K562 (cell line): ENCODE data around the gene ITGAX. TPM values are rescaled to one million over a fixed set of nuclear protein-coding genes. Genes with fewer than 3 reads are reported as not detected.

ENCODE experiments used
- ATAC-seq: fragments of 200-7000 bp; cut with Tn5 transposase; 3 replicates; pipeline ENCODE4 v1.9.1; 2020; ENCODE audit warnings: moderate library complexity
- BruUV-seq: library from RNA; stranded (reverse); fragments of 400-500 nt; replicated peaks from 2 replicates; lab custom pipeline; 2021; lab: Mats Ljungman, UMichigan
- CTCF ChIA-PET: fragments of 300-600 bp; formaldehyde crosslinking; extraction: SDS; loops from one replicate; lab custom pipeline; 2021; ENCODE audit warnings: low intra/inter-chr PET ratio; lab: Yijun Ruan, JAX
- POLR2A ChIA-PET: fragments of 300-600, 350-650 bp; sonication (Branson Sonifier 250); formaldehyde crosslinking; extraction: SDS; loops from one replicate; lab custom pipeline; 2021; ENCODE audit warnings: antibody characterized with exemption, inconsistent platforms; lab: Yijun Ruan, JAX
- DNase-seq, 4 experiments: peaks; one replicate each; pipeline versions ENCODE4 v3.0.0 to v3.0.0-alpha.2; 2011 to 2018; ENCODE audit warnings: low spot score in 3 of 4, mixed read lengths in 3 of 4; ENCODE audit errors: extremely low read depth in 1 of 4
- FAIRE-seq: peaks from 2 replicates; lab custom pipeline; 2011; peaks lifted over from hg19 to GRCh38; lab: Jason Lieb, UNC
- H2AFZ ChIP-seq: 2 replicates; pipeline ENCODE4 v1.6.0; 2011; ENCODE audit warnings: low read depth, low read length, control low read depth, inconsistent platforms
- H3K27ac ChIP-seq: fragments of 200-600 bp; 3 replicates; pipeline ENCODE4 v1.8.0; 2011; ENCODE audit warnings: low read depth, mild to moderate bottlenecking, control low read depth, inconsistent platforms, low read length, moderate library complexity, mixed read lengths; ENCODE audit errors: extremely low read depth
- H3K27me3 ChIP-seq, 2 experiments: fragments of 300-600 bp in 1 of 2; 2 replicates in 1 of 2; 3 replicates in 1 of 2; pipeline versions ENCODE4 v1.6.0 to v1.8.0; 2011; ENCODE audit warnings: inconsistent platforms in 2 of 2, low read length in 2 of 2, mild to moderate bottlenecking in 1 of 2, mixed read lengths in 1 of 2, moderate library complexity in 1 of 2; ENCODE audit not compliant: control insufficient read depth in 2 of 2, insufficient read depth in 2 of 2
- H3K36me3 ChIP-seq: fragments of 300-600 bp; 3 replicates; pipeline ENCODE4 v1.8.0; 2011; ENCODE audit warnings: mild to moderate bottlenecking, low read length, inconsistent platforms; ENCODE audit not compliant: control insufficient read depth, insufficient read depth
- H3K4me1 ChIP-seq, 2 experiments: fragments of 200-600 bp in 1 of 2; replicated peaks in 1 of 2; 2 replicates in 1 of 2; 3 replicates in 1 of 2; pipeline versions ENCODE4 v1.5.1 to v1.8.0; 2011; ENCODE audit warnings: inconsistent platforms in 2 of 2, low read length in 2 of 2, mild to moderate bottlenecking in 1 of 2, mixed read lengths in 1 of 2, moderate library complexity in 1 of 2; ENCODE audit not compliant: control insufficient read depth in 2 of 2, insufficient read depth in 2 of 2
- H3K4me2 ChIP-seq: 2 replicates; pipeline ENCODE4 v1.6.1; 2011; ENCODE audit warnings: low read length, control low read depth, inconsistent platforms, mixed read lengths; ENCODE audit not compliant: insufficient read depth
- H3K4me3 ChIP-seq: fragments of 200-600 bp; sonication (generic), shearing (Covaris generic); 2 replicates; pipeline ENCODE4 v1.5.1; 2016; ENCODE audit warnings: control low read depth, inconsistent platforms
- H3K79me2 ChIP-seq: fragments of 200-600 bp; 3 replicates; pipeline ENCODE4 v1.8.0; 2011; ENCODE audit warnings: low read length, inconsistent platforms; ENCODE audit not compliant: control insufficient read depth, insufficient read depth
- H3K9ac ChIP-seq, 2 experiments: 2 replicates each; pipeline versions ENCODE4 v1.6.0 to v1.6.1; 2011; ENCODE audit warnings: low read depth in 2 of 2, low read length in 2 of 2, control low read depth in 1 of 2, inconsistent platforms in 1 of 2, mild to moderate bottlenecking in 1 of 2, mixed read lengths in 1 of 2; ENCODE audit not compliant: insufficient read depth in 1 of 2
- H3K9me1 ChIP-seq: one replicate; pipeline ENCODE4 v1.6.0; 2011; ENCODE audit warnings: inconsistent platforms, mild to moderate bottlenecking, low read length, moderate library complexity; ENCODE audit not compliant: control insufficient read depth, insufficient read depth
- H3K9me3 ChIP-seq: replicated peaks from 2 replicates; pipeline ENCODE4 v1.5.1; 2011; ENCODE audit warnings: low read depth, low read length, inconsistent platforms; ENCODE audit not compliant: control insufficient read depth, insufficient read depth
- H4K20me1 ChIP-seq: replicated peaks from 2 replicates; pipeline ENCODE4 v1.6.1; 2011; ENCODE audit warnings: low read length, inconsistent platforms, mixed read lengths; ENCODE audit not compliant: control insufficient read depth, insufficient read depth
- CEBPB ChIP-seq: fragments of 450-650 bp; IDR thresholded peaks from 2 replicates; pipeline ENCODE4 v1.6.1; 2016; ENCODE audit warnings: missing genetic modification characterization, missing compliant biosample characterization
- CTCF ChIP-seq, 3 experiments: IDR thresholded peaks in 2 of 3; conservative IDR thresholded peaks in 1 of 3; 2 replicates each; pipeline ENCODE4 v1.5.1; 2011 to 2012; ENCODE audit warnings: low read length in 3 of 3, mild to moderate bottlenecking in 3 of 3, control low read depth in 2 of 3, improper control_type of control experiment in 1 of 3, inconsistent platforms in 1 of 3, low read depth in 1 of 3, mixed read lengths in 1 of 3, moderate library complexity in 1 of 3; ENCODE audit not compliant: insufficient read depth in 2 of 3
- DACH1 ChIP-seq: fragments of 450-650 bp; IDR thresholded peaks from 2 replicates; pipeline ENCODE4 v1.6.1; 2018; ENCODE audit not compliant: partially characterized antibody
- JUND ChIP-seq, 2 experiments: IDR thresholded peaks; 2 replicates in 1 of 2; 3 replicates in 1 of 2; pipeline ENCODE4 v1.6.1; 2011; ENCODE audit warnings: borderline replicate concordance in 2 of 2, low read depth in 2 of 2, low read length in 2 of 2, improper control_type of control experiment in 1 of 2, missing biosample characterization in 1 of 2, missing genetic modification characterization in 1 of 2, missing genetic modification reagents in 1 of 2
- MTA2 ChIP-seq: fragments of 450-650 bp; IDR thresholded peaks from 2 replicates; pipeline ENCODE4 v1.6.1; 2016; ENCODE audit warnings: low read depth
- NCOA2 ChIP-seq, 2 experiments: fragments of 450-650 bp; IDR thresholded peaks; 2 replicates each; pipeline ENCODE4 v1.6.1; 2018; ENCODE audit warnings: mild to moderate bottlenecking in 2 of 2, moderate library complexity in 1 of 2; ENCODE audit not compliant: partially characterized antibody in 2 of 2
- STAG1 ChIP-seq: sonication (generic); formaldehyde crosslinking; IDR thresholded peaks from 2 replicates; pipeline ENCODE4 v1.5.0; 2020; ENCODE audit warnings: missing genetic modification reagents, borderline replicate concordance
- TFAP4 ChIP-seq: sonication (generic); formaldehyde crosslinking; IDR thresholded peaks from 2 replicates; pipeline ENCODE4 v1.8.0; 2022; ENCODE audit warnings: missing genetic modification reagents, mild to moderate bottlenecking, moderate library complexity, borderline replicate concordance
- XRCC5 ChIP-seq: fragments of 200-400 bp; formaldehyde crosslinking; IDR thresholded peaks from 2 replicates; pipeline ENCODE4 v1.6.1; 2017; ENCODE audit warnings: low read depth, mild to moderate bottlenecking, low read length
- YY1 ChIP-seq, 3 experiments: IDR thresholded peaks; 2 replicates each; pipeline ENCODE4 v1.6.1; 2011; ENCODE audit warnings: low read length in 2 of 3, mild to moderate bottlenecking in 2 of 3, moderate library complexity in 2 of 3, borderline replicate concordance in 1 of 3, control low read depth in 1 of 3, low read depth in 1 of 3; ENCODE audit not compliant: insufficient read depth in 3 of 3, insufficient replicate concordance in 2 of 3, control insufficient read depth in 1 of 3, insufficient read length in 1 of 3; ENCODE audit errors: extremely low read depth in 1 of 3
- ZNF316 ChIP-seq: fragments of 450-650 bp; IDR thresholded peaks from 2 replicates; pipeline ENCODE4 v1.6.1; 2016
- ZNF507 ChIP-seq: conservative IDR thresholded peaks from 2 replicates; pipeline ENCODE4 v1.6.1; 2017; ENCODE audit warnings: missing genetic modification characterization, missing compliant biosample characterization
- ZNF589 ChIP-seq: fragments of 200-800 bp; sonication (Bioruptor generic); IDR thresholded peaks from 2 replicates; pipeline ENCODE4 v1.6.1; 2016; ENCODE audit warnings: low read depth, missing genetic modification characterization, missing compliant biosample characterization
- WGBS: fragments of 100-300 bp; shearing (Covaris generic); methylation state at CpG from one replicate; pipeline ENCODE4 v1.1.6; 2016; ENCODE audit warnings: low coverage, mixed read lengths; ENCODE audit not compliant: insufficient coverage; ENCODE audit errors: missing lambda C conversion rate; 5-methylcytosine and 5-hydroxymethylcytosine counted together
- in situ Hi-C: fragments of 300-500 bp; cut with MboI; formaldehyde crosslinking; loops from 4 replicates; pipeline ENCODE4 v1.15.0; 2018; ENCODE audit warnings: inconsistent platforms, mixed read lengths
- intact Hi-C: fragments of 100-400 bp; cut with micrococcal nuclease; formaldehyde crosslinking; loops from 2 replicates; pipeline ENCODE4 v1.14.2; 2022
- polyA plus RNA-seq, 8 experiments: library from polyadenylated mRNA; depleted of rRNA in 4 of 8; stranded (reverse) in 5 of 8; unstranded in 3 of 8; fragments of >200 nt; fragmentation: Nextera tagmentation in 2 of 8; fragmentation: Illumina TruSeq in 1 of 8; extraction: Ambion mirVana in 2 of 8; extraction: Trizol in 1 of 8; gene quantifications; 2 replicates each; pipeline versions ENCODE4 v1.2.1 to v1.2.3, GENCODE V29; 2011 to 2014; ENCODE audit warnings: inconsistent platforms in 1 of 8, missing spikeins in 1 of 8
- total RNA-seq, 7 experiments: library from RNA; depleted of rRNA in 6 of 7; stranded (reverse); fragments of >200 nt in 6 of 7; fragmentation: Illumina TruSeq in 2 of 7; extraction: Trizol in 2 of 7; gene quantifications; 2 replicates each; pipeline versions ENCODE4 v1.2.1 to v1.2.3, GENCODE V29; 2011 to 2021; ENCODE audit warnings: low replicate concordance in 1 of 7
- TF ChIP-seq, protein P1 (sequence below): sonication (generic); formaldehyde crosslinking; IDR thresholded peaks from 2 replicates; pipeline ENCODE4 v1.8.1; 2023; ENCODE audit warnings: mild to moderate bottlenecking, missing genetic modification reagents

Gene ITGAX
- total and polyA plus RNA-seq, 9 of the 15 experiments (the other 6 are each of a cell fraction or from before 2014, with no cell fraction given), result 0.03 to 0.58 (median 0.14) TPM

DNA sequence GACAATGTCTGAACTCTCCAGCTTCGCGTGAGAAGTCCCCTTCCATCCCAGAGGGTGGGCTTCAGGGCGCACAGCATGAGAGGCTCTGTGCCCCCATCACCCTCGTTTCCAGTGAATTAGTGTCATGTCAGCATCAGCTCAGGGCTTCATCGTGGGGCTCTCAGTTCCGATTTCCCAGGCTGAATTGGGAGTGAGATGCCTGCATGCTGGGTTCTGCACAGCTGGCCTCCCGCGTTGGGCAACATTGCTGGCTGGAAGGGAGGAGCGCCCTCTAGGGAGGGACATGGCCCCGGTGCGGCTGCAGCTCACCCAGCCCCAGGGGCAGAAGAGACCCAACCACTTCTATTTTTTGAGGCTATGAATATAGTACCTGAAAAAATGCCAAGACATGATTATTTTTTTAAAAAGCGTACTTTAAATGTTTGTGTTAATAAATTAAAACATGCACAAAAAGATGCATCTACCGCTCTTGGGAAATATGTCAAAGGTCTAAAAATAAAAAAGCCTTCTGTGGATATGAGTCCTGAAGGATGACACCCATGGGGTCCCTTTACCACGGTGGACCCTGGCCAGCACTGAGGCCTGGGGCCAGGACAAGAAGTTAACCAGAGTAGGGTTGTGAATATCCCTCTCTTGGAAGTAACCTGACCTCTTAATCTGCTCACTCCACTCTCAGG, 27.6 kb downstream of the ITGAX start:
- Histone ChIP-seq H3K4me2 (no peak overlapping the region), H3K36me3 (no peaks in the 10 kb centered on the region), H3K4me1 (peaks cover 0 to 5% of the 10 kb centered on the region in 2 experiments; a peak in 2 of 5 replicates), H3K4me3 (no peak overlapping the region), H2AFZ (no peak overlapping the region), H3K9me3 (no peaks in the 10 kb centered on the region), H3K9ac (no peak overlapping the region), H3K27ac (no peak overlapping the region), H3K79me2 (no peaks in the 10 kb centered on the region), H3K9me1 (no peaks in the 10 kb centered on the region), H4K20me1 (no peaks in the 10 kb centered on the region), H3K27me3 (peaks cover 3 to 34% of the 10 kb centered on the region in 2 experiments; a peak in 4 of 5 replicates)
- WGBS, result 18% methylated on average over 14 of the region's 14 CpGs
- DNase-seq (peak; percentile 71 to 82 (median 72)), FAIRE-seq (peak; percentile 84), ATAC-seq (peak; percentile 96)
- BruUV-seq, result no TSS peak
- POLR2A ChIA-PET, result interaction anchor here (0.6 to 1.9 kb wide), 8 partner anchors 9 to 326 kb away, joined by 3 to 10 read pairs (median 4); partner anchors contain the start of gene FUS
- intact Hi-C loops, result loop anchor here (5.0 to 10.0 kb wide), 4 partner anchors 62 to 492 kb away; partner anchors contain the start of genes PYCARD, ZNF267 and ZNF843
- CTCF ChIA-PET, result interaction anchor here (0.6 to 1.7 kb wide), 3 partner anchors 397 to 499 kb away, joined by 3 to 15 read pairs (median 3); partner anchors contain the start of gene HSD3B7
- in situ Hi-C loops, result loop anchor here (10.0 kb wide), 1 partner anchor 312 kb away; no protein-coding TSS in a partner anchor
- TF ChIP-seq XRCC5 (0 out of 2 replicates have a peak, but pooled peaks have one; percentile 45), YY1 (IDR thresholded peaks at IDR 0.05; ENCODE audit: borderline replicate concordance in 1 of 3, control insufficient read depth in 1 of 3, extremely low read depth in 1 of 3, insufficient read depth in 3 of 3, insufficient read length in 1 of 3, insufficient replicate concordance in 2 of 3, low read depth in 1 of 3, low read length in 2 of 3) (peak in 1 of 3 experiments; percentile 23), ZNF507 (tag) (no peak), NCOA2 (IDR thresholded peaks at IDR 0.05; ENCODE audit: partially characterized antibody in 2 of 2) (no peak), MTA2 (no peak), CEBPB (tag) (peak; percentile 93), JUND (IDR thresholded peaks at IDR 0.05; ENCODE audit: borderline replicate concordance, low read depth, low read length) (0 out of 2 replicates have a peak, but pooled peaks have one; percentile 19), JUND (tag; IDR thresholded peaks at IDR 0.05; ENCODE audit: borderline replicate concordance, low read depth, low read length) (no peak), ZNF589 (CRISPR knock-in tag) (no peak), DACH1 (peak; percentile 40), STAG1 (CRISPR knock-in tag) (peak; percentile 78), CTCF (IDR thresholded peaks at IDR 0.05 in 2 of 3, conservative IDR thresholded peaks at IDR 0.05 in 1 of 3; ENCODE audit: insufficient read depth in 2 of 3, low read depth in 1 of 3, low read length in 3 of 3) (peak; percentile 82 to 90 (median 86)), TFAP4 (CRISPR knock-in tag) (peak; percentile 93), ZNF316 (peak; percentile 71)
- TF ChIP-seq, protein P1, sequence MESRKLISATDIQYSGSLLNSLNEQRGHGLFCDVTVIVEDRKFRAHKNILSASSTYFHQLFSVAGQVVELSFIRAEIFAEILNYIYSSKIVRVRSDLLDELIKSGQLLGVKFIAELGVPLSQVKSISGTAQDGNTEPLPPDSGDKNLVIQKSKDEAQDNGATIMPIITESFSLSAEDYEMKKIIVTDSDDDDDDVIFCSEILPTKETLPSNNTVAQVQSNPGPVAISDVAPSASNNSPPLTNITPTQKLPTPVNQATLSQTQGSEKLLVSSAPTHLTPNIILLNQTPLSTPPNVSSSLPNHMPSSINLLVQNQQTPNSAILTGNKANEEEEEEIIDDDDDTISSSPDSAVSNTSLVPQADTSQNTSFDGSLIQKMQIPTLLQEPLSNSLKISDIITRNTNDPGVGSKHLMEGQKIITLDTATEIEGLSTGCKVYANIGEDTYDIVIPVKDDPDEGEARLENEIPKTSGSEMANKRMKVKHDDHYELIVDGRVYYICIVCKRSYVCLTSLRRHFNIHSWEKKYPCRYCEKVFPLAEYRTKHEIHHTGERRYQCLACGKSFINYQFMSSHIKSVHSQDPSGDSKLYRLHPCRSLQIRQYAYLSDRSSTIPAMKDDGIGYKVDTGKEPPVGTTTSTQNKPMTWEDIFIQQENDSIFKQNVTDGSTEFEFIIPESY, result 0 out of 2 replicates have a peak, but pooled peaks have one; percentile 11
